ENCODE measurements around the gene APC2.

The APC2 gene

DNA sequence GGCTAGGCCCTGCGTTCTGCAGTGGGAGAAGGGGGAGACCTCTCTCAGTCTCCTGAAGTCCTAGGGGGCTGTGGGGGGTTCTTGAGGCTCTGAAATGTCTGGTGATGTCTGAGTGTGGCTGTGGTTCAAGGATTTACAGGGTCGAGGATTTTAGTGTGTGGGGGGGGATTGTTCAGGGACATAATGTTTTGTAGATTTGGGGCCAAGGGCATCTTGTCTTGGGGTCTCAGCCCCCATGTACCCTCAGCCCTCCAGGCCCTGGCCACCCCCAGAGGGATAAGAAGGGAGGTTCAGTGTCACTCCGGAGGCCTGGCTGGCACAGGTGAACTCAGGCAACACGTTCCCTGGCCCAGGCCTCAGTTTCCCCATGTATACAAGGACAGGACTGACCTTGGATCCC lies 2.4 kb upstream of the APC2 start:
- no peak for DNase-seq

DNA sequence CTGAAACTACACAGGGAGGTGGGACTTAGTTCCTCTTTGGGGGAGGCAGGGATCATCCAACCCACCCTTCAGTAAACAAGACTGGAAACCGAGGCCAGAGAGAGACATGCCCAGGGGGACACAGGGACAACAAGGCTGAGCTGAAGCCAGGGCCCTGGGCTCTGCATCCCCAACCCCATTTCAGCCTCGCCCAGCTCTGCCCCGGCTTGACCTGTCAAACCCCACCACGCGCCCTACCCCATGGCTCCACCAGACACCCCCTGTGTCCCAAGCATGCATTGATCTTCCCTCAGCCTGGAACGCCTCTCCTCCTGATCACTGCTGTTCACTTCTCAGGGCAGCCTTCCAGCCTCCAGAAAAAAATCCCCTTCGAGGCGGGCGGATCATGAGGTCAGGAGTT lies 2.0 kb upstream of the APC2 start:
- DNase-seq, result no peak

DNA sequence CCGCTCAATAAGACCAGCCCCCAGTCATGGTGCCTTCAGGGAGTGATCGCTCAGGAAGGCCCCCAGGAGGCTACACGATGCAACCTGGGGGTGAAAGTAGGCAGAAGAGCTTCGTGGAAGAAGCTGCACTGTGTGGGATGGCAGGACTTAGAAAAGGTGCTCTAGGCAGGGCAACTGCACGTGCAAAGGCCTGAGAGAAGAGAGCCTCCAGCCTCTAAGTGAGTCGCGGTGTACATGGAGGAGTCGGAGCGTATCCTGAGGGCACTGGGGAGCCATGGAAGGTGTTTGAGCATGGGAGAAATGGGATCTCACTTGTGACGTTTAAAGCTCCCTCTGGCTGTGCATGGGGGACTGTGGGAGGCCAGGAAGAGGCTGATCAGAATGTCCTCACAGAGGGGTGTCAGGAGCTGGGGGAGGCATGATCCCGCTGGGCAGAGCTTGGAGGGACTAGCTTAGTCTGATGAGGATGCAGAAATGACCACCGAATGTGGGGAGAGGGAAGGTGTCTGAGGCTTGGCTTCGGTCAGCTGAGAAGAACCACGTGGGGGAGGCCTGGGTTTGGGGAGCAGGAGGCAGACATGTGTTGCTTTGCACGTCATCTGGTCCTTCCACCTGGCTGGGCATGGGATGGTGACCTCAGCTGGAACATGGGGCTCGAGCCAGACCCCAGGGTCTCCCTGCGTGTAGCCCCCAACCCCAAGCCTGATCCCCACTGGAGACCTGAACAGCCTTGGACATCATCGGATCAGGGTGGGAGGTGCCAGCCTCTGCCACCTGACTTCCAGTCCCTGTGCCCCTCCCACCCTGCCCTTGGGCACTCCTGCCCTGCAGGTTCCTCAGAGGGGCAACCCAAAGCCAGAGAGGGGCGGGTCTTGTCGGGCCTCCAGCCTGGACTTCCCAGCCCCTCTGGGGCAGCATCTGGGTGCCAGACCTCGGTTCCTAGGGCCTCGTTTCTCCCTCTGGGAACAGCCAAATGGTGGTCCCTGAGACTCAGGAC lies 1.1 kb downstream of the APC2 start:
- DNase-seq, result no peak

DNA sequence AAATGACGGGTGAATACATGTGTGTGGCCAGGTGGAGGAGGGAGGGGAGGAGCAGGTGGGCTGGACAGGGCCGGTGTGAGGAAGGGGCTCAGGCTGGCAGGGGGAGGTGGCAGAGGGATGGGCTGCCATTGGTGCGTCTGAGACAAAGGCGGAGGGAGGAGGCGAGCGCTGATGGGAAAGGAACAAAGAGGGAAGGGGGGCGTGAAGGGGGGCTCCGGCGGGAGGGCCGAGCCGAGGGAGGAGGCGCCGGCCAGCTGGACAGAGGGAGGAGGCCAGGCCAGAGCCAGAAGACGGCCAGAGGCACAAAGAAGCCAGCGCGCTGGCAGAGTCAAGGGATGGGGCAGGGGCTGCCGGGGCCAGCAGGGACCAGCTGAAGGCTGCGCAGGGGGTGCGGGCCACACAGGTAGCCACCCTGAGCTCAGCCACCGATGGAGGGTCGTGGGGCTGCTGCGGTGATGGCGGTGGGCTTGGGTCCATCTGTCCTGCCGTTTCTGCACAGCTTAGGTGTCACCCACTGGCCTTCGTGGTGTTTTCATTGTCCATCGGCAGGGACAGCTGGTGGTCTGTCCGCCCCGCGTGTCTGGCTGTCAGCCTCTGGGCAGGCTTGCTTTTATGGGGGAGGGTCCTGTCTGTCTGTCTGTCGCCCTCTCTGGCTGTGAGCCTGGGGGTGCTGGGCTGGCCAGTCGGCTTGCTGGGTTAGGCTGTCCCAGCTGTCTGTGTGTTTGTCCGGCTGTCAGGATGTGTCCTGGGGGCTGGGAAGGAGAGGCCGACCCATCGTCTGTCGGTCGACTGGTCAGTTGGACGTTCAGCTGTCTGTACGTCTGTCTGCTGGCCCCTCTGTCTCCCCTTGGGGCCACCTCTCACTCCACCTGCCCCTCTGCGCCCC lies 2.2 kb downstream of the APC2 start:
- DNase-seq, result no peak

DNA sequence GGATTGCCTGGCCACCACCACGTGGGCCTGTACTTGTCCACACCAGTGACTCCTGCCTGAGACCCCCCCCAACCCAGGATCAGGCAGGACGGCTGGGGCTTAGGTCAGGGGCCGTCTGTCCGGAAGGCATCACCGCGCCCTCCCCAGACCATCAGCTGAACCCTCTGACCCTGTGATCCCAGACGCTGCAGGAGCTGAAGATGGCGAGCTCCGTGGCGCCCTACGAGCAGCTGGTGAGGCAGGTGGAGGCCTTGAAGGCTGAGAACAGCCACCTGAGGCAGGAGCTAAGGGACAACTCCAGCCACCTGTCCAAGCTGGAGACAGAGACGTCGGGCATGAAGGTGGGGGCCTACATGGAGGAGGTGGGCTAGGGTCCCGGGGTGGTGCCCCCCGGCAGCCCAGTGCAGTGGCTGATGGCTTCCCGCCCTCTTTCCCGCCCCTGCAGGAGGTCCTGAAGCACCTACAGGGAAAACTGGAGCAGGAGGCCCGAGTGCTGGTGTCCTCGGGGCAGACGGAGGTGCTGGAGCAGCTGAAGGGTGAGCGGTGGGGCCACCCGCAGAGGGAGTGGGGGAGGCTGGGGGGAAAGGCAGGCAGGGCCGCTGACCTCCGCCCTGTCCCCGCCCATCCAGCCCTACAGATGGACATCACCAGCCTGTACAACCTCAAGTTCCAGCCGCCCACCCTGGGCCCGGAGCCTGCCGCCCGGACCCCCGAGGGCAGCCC lies 3.0 kb downstream of the APC2 start:
- no peak for DNase-seq

DNA sequence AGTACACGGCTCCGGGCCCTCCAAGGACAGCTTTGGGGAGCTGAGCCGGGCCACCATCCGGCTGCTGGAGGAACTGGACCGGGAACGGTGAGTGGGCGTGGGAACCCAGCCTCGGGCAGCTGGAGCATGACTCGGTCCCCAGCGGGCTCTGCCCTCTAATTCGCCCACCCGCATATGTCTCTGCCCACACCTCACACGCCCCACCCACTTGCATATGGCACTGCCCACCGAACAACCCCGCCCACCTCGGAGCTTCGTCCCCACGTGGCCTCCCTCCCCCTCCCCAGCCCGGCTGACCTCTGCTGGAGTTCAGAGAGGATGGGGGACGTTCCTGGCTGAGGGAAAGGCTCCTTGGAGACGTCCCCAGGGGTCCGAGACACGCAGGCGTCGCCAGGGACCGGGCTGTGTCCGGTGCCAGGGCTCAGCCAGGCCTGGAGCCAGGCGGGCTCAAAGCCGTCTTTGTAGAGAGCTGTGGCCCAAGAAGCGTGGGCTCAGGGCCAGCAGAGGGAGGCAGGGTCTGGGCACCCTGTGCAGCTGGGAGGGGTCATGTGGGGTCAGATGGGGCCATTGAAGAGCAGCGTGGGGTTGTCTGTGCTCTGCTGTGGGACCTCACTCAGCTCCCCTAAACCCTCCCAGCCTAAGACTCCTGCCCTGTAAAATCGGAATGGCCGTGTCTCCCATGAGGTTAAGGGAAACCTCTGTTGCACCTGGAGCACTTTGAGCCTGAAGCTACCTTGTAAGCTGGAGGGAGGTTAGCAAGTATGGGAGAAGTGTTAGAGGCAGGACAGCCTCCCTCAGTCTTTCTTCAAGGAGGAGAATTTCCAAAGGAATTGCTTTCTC lies 3.8 kb downstream of the APC2 start:
- no peak for DNase-seq

DNA sequence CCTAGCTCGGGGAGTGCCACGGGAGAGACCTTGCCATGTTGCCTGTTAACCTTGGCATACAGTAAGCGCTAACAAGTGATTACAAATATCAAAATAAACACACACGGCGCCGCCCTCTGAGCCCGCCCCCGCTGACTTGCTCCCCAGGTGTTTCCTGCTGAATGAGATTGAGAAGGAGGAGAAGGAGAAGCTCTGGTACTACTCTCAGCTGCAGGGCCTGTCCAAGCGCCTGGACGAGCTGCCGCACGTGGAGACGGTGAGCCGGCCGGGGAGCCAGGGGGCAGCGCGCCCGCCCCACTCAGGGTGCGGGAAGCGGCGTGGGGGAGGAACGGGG lies 5.0 kb downstream of the APC2 start:
- no peak for DNase-seq

DNA sequence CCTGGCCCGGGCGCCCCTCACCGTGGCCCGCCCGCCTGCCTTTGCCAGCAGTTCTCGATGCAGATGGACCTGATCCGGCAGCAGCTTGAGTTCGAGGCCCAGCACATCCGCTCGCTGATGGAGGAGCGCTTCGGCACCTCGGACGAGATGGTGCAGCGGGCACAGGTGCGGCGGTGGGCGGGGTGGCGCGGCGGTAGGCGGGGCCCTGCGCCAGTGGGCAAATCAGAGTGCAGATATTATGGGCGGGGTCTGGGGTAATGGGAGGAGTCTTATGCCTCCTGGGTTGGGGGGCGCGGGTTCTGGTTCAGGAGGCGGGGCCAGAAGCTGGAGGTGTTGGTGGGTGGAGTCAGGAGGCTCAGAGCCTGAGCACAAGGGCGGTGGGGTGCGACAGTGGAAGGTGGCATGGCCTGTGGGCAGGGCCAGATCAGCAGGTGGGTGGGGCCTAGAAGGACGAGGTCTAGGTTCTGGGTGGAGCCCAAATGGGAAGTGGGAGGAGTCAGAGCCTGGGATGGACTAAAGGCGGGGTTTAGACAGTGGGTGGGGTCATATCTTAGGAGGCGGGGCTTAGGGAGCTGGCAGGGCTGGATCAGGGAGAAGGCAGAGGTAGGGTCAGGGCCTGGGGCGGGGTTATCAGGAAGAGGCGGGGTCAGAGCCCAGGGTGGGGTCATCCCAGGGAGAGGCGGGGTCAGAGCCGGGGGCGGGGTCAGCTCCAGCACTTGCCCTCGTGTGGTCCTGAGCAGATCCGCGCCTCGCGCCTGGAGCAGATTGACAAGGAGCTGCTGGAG lies 5.6 kb downstream of the APC2 start:
- no peak for DNase-seq

DNA sequence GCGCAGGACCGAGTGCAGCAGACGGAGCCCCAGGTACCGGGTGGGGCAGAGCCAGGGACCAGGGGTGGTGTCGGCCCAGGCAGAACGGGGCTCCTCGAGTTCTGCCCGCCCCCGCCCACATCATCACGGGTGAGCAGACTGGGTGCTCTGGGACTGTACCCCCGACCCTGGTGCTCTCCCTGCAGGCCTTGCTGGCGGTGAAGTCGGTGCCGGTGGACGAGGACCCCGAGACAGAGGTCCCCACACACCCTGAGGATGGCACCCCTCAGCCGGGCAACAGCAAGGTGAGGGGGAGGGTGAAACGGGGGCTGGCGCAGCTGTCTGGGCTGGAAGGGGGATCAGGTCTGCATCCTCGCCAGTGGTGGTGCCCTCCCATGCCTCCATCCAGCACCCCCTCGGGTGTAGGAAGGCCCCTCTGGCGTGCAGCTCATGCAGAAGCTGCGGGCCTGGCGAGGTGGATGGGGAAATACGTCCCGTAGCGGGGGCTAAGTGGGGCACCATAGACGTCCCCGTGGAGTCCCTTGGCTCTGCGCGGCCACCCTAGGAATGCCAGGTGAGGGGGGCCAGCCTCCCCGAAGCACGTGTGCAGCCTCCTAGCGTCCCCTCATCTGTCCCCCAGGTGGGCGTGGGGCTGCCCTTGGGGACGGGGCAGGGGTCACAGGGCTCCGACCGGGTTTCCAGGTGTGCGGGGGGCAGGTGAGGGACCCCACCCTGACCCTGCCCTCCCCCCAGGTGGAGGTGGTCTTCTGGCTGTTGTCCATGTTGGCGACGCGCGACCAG lies 6.4 kb downstream of the APC2 start:
- DNase-seq, result no peak

DNA sequence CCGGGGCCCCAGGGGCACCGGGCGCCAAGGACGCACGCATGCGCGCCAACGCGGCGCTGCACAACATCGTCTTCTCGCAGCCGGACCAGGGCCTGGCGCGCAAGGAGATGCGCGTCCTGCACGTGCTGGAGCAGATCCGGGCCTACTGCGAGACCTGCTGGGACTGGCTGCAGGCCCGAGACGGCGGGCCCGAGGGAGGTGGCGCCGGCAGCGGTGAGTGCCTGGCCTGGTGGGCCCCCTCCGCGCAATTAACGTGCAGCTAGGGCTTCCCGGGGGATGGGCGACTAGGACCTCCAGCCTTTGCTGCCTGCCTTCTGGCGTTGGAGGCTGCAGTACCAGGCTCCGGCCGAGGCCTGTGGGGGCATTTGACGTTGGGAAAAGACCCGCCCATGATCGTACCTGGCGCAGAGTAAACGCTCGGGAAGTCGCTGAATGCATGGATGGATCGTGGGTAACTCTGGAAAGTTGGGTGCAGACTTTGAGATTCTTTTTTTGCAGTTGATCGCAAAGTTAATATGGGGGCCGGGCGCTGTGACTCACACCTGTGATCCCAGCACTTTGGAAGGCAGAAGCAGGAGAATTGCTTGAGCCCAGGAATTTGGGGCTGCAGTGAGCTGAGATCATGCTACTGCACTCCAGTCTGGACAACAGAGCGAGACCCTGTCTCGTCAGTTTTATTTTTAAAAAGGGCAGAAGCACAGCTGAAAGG lies 7.3 kb downstream of the APC2 start:
- no peak for DNase-seq

DNA sequence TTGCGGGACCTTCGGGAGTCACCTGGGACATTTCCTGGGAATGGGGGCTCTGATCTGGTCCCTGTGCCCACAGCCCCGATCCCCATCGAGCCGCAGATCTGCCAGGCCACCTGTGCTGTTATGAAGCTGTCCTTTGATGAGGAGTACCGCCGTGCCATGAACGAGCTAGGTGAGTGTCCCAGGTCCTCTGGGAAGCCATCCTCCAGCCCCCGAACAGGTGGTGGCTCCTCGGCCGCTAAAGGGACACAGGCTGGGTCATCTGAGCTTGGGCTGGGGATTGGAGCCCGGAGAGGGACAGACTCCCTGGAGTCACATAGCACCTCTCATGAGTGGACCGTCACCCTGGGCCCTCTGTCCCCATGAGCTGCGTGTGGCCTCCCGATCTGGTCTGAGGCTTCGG lies 8.0 kb downstream of the APC2 start:
- DNase-seq, result no peak

DNA sequence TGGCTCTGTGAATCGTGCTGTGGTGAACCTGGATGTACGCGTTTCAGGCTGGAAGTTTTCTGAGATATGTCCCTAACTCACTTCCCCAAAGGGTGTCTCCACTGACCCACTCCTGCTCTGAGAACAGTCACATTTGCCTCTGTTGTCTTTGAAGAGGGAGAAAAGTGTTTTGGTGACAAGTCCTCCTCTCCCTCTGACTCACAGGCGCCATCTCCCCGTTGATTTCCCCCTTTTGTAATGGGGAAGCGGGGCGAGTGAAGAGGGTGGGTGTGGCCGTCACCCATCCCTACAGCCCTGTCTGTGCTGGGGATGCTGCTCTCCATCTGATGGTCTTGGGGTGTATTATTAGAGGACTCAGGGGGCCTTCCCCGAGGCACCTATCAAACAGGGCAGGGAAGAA lies 9.6 kb downstream of the APC2 start:
- no peak for DNase-seq

DNA sequence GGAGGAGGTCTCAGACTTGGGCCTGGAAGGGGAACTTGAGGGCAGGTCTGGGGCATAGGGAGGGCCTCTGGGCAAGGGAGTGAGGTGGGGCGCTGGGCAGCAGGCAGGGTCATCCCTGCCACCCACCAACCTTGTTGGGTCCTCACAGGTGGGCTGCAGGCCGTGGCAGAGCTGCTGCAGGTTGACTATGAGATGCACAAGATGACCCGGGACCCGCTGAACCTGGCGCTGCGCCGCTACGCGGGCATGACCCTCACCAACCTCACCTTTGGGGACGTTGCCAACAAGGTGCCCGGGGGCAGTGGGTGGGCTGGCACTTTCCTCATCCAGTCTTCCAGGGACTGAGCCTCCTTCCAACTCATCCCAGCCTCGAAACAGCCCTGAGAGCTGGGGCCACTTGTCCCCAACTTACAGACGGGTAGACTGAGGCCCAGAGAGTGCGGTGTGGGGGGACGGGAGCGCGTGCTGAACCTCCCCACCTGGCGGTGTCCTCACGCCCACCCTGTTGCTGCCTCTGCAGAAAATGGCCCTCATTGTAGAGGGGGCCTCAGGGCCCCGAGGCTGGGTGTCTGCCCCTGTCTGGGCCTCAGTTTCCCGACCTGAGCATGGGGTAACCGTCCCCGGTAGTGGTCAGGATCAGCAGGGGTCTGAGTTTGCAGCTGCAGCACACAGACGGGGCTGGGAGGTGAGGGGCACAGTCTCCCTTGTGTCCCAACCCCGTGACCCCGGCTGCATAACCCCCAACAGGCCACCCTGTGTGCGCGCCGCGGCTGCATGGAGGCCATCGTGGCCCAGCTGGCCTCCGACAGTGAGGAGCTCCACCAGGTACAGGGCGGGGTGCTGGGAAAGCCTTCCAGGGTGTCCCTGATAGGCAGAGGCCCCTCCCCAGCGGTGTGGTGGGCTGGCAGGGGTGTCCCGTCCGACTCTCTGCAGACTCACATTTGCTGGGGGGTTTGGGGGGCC lies 10.4 kb downstream of the APC2 start:
- no peak for DNase-seq

DNA sequence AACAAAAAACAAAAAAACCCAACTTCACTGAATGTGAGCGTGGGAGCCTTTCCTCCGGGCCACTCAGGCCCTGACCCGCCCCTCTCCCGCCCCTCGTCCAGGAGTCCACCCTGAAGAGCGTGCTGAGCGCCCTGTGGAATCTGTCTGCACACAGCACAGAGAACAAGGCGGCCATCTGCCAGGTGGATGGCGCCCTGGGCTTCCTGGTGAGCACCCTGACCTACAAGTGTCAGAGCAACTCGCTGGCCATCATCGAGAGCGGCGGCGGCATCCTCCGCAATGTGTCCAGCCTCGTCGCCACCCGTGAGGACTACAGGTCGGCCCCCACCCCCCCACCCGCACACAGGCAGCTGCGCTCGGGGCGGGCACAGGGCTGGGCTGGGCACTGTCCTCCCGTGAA lies 11.9 kb downstream of the APC2 start:
- no peak for DNase-seq

DNA sequence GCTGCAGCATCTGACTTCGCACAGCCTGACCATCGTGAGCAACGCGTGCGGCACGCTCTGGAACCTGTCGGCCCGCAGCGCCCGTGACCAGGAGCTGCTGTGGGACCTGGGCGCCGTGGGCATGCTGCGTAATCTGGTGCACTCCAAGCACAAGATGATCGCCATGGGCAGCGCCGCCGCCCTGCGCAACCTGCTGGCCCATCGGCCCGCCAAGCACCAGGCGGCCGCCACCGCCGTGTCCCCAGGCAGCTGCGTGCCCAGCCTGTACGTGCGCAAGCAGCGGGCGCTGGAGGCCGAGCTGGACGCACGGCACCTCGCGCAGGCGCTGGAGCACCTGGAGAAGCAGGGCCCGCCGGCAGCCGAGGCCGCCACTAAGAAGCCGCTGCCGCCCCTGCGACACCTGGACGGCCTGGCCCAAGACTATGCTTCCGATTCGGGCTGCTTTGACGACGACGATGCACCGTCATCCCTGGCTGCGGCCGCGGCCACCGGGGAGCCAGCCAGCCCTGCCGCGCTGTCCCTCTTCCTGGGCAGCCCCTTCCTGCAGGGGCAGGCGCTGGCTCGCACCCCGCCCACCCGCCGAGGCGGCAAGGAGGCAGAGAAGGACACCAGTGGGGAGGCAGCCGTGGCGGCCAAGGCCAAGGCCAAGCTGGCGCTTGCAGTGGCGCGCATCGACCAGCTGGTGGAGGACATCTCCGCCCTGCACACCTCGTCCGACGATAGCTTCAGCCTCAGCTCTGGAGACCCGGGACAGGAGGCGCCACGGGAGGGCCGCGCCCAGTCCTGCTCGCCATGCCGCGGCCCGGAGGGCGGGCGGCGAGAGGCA lies 15.5 kb downstream of the APC2 start:
- DNase-seq, result no peak

DNA sequence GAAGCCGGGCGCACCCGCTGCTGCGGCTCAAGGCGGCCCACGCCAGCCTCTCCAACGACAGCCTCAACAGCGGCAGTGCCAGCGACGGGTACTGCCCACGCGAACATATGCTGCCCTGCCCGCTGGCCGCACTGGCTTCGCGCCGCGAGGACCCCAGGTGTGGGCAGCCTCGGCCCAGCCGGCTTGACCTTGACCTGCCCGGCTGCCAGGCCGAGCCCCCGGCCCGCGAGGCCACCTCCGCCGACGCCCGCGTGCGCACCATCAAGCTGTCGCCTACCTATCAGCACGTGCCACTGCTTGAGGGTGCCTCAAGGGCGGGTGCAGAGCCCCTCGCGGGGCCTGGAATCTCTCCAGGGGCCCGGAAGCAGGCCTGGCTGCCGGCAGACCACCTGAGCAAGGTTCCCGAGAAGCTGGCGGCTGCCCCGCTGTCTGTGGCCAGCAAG lies 16.1 kb downstream of the APC2 start:
- DNase-seq, result no peak

DNA sequence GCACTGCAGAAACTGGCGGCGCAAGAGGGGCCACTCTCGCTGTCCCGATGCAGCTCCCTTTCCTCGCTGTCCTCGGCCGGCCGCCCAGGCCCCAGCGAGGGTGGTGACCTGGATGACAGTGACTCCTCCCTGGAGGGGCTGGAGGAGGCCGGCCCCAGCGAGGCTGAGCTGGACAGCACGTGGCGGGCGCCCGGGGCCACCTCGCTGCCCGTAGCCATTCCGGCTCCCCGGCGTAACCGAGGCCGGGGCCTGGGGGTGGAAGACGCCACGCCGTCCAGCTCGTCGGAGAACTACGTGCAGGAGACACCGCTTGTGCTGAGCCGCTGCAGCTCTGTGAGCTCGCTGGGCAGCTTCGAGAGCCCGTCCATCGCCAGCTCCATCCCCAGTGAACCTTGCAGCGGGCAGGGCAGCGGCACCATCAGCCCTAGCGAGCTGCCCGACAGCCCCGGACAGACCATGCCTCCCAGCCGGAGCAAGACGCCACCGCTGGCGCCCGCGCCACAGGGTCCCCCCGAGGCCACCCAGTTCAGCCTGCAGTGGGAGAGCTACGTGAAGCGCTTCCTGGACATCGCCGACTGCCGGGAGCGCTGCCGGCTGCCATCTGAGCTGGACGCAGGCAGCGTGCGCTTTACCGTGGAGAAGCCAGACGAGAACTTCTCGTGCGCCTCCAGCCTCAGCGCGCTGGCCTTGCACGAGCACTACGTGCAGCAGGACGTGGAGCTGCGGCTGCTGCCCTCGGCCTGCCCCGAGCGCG lies 16.7 kb downstream of the APC2 start:
- no peak for DNase-seq

Data from NCI-H510A treated with DMSO at 0.1 percent for 48 hours (cell line).